Omental fat pad (tissue), 4 donors: ENCODE data around the gene CNNM4. TPM values are rescaled to one million over a fixed set of nuclear protein-coding genes. Genes with fewer than 3 reads are reported as not detected.

ENCODE experiments used
- ATAC-seq: fragments of 150-250 bp; one replicate; pipeline ENCODE4 v1.9.1; 2016; ENCODE audit warnings: mild to moderate bottlenecking, moderate library complexity; ENCODE audit not compliant: low FRiP score
- DNase-seq: peaks from one replicate; pipeline ENCODE4 v3.0.0-alpha.2; 2019; ENCODE audit warnings: low spot score
- CTCF ChIP-seq, 3 donors: fragments of 450-650 bp; IDR thresholded peaks; one replicate each; pipeline ENCODE4 v1.5.1; 2016 to 2017; ENCODE audit warnings: antibody characterized with exemption in 3 of 3, mild to moderate bottlenecking in 3 of 3, moderate library complexity in 2 of 3
- total RNA-seq, 4 donors: library from RNA; depleted of rRNA; stranded (reverse); fragments of >200 nt; gene quantifications; one replicate each; pipeline ENCODE4 v1.1.0, GENCODE V29; 2016

The CNNM4 gene
- 1 to 10 TPM; 3.6 to 5.6 (median 3.7) TPM for total RNA-seq

- DNase-seq (peak; percentile 75), ATAC-seq (peak; percentile 98)
- TF ChIP-seq CTCF (IDR thresholded peaks at IDR 0.05), result no peak
Observed at GRCh38 chr2:96760036-96760985, at the start of gene CNNM4. Gene CNNM4, plus strand, starts transcription at chr2:96760902. Its CDS starts 98 bp downstream, at chr2:96761000.

- ATAC-seq (no peak), DNase-seq (no peak)
- no peak for TF ChIP-seq CTCF (IDR thresholded peaks at IDR 0.05)
Observed at GRCh38 chr2:96710985-96711384, 49.7 kb upstream of the CNNM4 start.

GRCh38 chr2:96715658-96716057, 45.0 kb upstream of the CNNM4 start:
- ATAC-seq (no peak), DNase-seq (no peak)
- no peak for TF ChIP-seq CTCF (IDR thresholded peaks at IDR 0.05)

- DNase-seq (no peak), ATAC-seq (no peak)
- TF ChIP-seq CTCF (IDR thresholded peaks at IDR 0.05), result no peak
Observed at GRCh38 chr2:96716388-96716787, 44.3 kb upstream of the CNNM4 start.

DNA sequence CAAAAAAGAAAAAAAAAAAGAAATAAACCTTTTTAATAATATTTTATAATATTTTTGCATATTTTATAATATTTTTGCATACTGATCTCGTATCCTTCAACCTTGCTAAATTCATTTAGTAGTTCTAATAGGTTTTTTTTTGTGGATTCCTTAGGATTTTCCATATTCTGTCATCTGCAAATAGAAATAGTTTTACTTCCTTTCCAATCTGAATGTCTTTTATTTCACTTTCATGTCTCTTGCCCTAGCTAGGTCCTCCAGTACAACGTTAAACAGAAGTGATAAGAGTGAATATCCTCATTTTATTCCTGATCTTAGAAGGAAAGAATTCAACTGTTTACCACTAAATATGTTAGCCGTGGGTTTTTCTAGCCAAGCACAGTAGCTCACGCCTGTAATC, 34.6 kb upstream of the CNNM4 start:
- no peak for TF ChIP-seq CTCF (IDR thresholded peaks at IDR 0.05)
- DNase-seq (no peak), ATAC-seq (no peak)

- ATAC-seq, result no peak
- DNase-seq, result no peak
- no peak for TF ChIP-seq CTCF (IDR thresholded peaks at IDR 0.05)
Observed at GRCh38 chr2:96727431-96727830, 33.3 kb upstream of the CNNM4 start.

DNA sequence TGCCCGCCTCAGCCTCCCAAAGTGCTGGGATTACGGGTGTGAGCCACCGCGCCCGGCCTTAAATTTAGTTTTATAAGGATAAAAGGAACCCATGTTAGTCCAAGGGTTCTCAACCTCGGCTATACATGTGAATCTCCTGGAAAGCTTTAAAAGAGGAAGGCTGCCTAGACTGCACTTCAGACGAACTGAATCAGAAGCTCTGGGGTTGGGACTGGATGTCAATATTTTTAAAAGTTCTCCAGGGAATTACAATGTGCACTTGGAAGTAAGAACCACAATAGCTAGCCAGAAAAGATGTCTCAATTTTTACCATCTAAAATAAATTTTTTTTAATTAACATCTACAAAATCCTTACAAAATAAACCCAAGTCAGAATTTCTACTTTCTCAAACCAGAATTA, 31.0 kb upstream of the CNNM4 start:
- ATAC-seq (no peak), DNase-seq (no peak)
- no peak for TF ChIP-seq CTCF (IDR thresholded peaks at IDR 0.05)
